Activated T-cell treated with anti-CD3 and anti-CD28 coated beads, Interleukin-2, amount 50 U/mL, for 48 hours (primary cell): ENCODE measurements around the gene SOBP.
"Not testable (repeated sequence)": the region's sequence is repeated elsewhere in the genome, so short reads cannot be mapped to it uniquely, and the experiment has no call there.

Source experiments
- DNase-seq, 2 experiments: peaks; one replicate each; pipeline ENCODE4 v3.0.0-alpha.2; 2020

Gene SOBP

DNA sequence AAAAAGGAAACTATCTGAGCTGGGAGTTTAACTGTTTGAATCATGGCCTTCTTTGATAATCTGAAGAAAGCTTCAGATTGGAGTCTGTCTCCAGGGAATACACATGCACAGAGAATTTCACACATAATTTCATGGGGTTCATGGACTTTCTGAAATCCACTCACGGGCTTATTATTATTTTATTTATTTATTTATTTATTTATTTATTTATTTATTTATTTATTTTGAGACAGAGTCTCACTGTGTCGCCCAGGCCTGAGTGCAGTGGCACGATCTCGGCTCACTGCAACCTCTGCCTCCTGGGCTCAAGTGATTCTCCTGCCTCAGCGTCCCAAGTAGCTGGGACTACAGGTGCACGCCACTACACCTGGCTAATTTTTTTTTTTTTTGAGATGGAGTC, 63.2 kb downstream of the SOBP start:
- not testable (repeated sequence) for DNase-seq

DNA sequence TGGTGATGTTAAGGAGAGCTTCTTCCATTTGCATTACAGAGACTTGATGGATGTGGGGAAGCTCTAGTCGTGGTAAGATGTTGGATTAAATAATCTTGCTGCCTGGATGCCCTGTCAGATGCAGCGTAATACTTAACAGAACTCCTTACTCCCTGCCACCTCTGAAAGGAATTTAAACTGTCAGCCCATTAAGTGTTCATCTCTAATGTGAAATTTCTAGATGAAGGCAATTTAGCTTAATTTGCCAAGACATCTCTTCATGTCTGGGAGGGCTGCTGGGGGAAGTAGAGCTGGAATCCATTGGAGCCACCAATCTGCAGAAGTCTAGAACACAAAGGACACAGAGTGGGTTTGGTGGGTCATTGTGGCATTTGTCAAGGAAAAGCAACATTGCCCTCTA, 64.4 kb downstream of the SOBP start:
- DNase-seq, result no peak

DNA sequence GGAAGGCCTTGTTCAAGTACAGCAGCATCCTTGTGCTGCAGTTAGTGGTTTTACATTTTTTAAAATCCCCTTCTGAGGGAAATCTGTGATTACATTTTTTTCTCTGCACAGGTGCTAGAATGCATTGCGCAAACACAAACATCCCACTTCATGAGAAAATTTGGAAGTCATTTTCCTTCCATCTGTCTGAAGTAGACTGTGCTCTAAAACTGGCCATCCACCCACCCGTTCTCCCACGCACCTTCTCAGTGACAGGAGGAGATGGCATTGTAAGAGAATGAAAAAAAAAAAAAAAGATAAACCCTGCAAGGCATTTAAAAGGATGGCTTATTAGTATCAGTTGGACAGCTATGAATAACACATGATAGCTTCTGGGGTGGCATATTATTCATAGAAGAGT, 65.0 kb downstream of the SOBP start:
- DNase-seq, result no peak

DNA sequence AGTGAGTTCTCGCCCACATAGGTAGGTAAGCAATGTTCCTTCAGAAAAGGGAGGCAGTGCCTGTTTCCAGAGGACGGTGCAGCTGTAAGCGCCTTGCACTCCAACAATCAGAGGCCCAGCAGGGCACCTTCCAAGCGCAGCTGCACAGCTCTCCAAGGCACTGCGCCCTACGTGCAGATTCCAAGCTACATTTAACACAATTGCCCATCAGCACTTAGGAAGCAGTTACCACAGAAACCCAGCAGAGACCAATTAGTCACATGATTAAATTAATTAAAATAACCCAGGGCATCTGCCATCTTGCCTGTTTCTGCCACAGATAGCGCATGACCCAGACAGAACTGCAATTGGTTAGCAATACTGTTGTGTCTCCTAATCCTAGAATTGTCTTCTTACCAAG, 65.5 kb downstream of the SOBP start:
- no peak for DNase-seq

DNA sequence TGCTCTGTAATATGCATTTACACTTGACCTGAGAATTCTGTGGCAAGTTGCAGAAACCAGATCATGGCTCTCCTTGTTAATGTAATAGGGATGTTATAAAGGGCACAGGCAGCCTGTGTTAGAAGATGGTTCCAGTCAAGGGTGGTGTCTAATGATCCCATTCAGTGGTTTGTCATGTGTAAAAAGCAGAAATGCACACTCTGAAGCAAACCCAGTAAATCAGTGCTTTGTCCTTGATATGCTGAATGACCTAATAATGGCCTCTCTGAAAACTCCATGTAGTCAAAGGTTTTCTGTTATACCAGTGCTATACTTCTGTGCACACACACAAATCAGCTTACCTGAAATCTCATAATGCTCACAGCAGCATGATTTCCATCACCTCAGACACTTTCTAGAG, 66.2 kb downstream of the SOBP start:
- DNase-seq, result no peak

DNA sequence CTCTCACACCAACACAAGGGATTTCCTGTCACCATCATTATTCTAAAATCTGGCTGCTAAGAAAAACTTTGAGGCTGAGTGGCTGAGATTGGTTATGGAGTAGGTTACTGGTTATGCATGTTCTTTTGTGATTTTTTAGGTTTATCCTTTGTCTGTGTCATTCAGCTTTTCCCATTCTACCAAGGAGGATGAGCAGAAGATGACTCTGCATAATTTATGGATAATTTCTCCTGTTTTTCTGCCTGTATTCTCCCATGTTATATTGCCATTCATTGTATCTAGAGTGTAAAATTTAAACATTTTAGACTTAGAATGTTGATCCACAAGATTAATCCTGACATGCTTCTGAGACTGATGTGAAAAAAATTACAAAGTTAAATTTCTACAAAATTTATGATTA, 67.8 kb downstream of the SOBP start:
- DNase-seq, result no peak

DNA sequence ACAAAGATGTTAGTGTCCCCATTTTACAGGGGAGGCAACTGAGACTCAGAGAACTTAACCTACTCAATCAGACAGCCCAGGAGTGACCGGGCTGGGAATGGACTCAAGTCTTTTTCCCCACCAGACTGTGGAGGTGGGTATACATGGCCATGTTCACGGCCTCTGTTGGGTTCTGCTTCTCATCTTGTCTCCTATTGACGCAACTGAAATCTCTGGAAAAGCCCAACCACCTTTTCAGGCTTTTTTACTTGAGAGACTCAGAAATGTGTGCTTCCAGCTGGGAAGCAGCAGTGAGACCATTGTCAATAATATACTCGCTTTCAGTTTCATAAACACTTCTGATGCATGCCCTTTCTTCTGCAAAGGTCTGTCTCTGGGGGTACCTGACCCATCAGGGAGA, 70.7 kb downstream of the SOBP start:
- no peak for DNase-seq

DNA sequence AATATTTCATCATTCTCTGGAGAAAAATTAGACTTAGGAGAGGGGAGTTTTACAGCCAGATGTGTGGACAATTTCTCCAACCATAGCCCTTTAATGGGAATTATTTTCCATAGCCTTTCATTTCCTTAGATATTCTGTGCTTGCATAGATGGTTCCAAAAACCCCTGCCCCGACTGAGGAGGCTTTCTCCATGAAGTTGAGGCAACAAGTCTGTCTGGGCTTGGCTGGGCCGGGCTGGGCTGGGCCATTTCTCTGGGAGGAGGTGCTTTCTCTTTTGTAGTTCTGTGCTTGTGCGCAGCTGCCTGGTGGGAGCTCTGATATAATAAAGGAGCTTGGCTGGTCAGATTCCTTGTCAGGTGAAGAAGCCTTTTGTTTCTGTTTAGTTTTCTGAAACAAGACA, 71.4 kb downstream of the SOBP start:
- no peak for DNase-seq

DNA sequence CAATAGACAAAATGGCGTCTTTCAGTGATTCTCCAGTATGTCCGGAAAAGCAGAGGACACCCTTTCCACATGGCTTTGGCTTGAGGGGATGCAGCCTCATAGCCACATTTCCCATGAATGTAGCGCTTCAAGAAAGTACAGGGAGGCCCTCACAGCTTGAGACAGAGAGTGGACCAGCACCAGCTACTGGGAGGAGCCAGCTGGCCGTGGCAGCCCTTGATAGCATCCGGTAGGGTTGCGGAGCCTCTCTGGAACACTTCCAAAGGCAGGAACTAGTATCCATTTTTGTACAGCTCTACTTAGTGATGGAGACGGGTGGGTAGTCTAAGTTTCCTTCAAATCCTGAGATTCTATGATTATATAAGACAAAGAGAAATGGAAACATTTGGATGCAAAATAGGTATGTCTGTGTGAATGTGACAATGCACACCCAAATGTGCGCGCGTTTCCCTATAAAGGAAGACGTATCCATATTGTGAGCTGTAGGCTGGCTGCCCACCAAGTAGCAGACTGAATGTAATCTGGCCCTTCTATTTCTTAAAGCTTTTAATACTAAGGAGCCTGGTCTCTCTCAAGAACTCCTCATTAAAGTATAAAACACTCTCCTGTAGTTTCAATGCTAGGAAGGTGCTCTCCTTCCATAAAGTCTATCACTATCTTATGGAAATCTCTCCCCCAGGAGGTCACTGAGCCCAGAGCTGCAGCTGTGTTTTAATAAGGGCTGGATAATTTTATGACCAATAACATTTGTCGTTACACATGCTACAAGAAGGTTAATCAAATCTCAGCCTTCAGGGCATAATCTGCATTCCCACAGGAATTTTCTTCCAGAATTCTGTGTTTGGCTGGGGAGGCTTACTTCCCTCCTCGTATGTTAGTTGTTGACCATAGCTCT, 74.0 kb downstream of the SOBP start:
- DNase-seq, result no peak

DNA sequence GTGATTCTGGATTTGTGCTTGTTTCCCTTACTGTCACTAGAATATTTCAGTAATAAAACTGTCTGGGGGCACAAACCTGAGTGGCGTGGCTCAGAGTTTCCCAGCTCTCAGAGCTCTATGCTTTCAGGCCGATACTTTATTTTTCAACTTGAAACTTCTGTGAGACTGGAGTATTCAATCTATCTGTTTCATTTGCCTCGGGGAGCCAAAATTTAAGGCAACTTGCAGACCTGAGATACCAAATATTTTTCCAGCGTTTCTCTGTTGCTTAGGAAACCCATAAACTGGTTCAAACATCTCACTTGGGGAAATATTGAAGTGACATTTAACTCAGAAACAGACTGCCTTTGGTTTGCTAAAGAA, 74.7 kb downstream of the SOBP start:
- DNase-seq, result no peak

DNA sequence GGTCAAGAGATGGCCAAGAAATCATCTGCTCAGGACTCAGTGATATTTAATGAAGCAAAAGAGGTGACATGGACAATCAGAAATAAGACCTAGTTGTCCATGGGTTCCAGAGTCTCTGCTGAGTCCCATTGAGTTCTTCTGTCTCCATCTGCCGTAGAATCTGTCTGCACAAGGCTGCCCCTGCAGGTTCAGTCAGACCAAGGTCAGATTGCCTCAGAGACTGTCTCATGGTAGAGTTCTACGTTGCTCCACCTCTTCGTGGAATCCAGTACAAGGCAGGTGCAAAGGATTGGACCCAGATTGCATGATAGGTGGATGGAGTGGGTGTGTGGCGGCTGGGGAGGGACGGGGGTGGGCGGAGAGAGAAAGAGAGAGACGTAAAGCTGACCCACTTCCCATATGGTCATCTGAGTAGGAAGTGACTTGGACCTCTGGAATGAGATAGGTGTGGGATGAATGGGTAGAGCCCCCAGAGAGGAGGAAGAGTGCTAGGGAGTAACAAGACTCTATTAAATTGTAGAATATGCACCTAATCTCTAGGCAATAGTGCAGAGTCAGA, 75.3 kb downstream of the SOBP start:
- DNase-seq, result no peak

DNA sequence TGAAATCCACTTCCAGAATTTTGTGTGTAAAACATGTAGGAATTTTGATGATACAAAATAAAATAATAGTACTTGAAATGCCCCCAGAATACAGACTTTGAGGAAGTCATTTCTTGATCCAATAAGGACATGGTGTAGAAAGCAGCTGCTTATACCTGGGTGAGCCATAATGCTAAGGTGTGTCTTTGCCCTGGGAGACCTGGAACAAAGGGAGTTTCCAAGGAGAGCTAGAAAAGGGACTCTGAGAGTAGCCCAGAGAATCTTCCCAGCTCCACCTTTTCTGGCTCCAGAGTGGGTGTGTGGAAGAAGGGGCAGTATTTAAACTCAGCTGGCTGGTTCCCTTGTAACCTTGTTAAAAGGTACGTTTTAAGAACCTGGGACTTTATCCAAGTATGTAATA, 77.7 kb downstream of the SOBP start:
- DNase-seq, result no peak

DNA sequence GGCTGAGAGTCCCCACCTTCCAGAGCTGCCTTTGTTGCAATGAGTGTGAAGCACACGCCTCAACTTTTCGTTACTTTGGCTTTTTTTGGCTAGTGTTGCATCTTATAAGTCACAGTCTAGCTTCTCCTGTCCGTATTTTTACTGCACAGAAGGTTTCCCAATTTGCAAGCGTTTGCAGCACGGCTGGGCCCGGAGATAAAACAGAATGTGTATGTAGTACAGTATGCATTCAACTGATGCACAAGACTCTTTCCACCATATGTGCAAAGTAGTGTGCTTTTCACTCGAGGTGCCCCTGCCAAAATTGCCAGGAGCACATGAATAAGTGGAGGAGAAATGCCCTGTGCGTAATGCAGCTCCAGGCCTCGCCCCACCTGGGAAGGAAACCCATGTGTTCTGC, 79.6 kb downstream of the SOBP start:
- no peak for DNase-seq

DNA sequence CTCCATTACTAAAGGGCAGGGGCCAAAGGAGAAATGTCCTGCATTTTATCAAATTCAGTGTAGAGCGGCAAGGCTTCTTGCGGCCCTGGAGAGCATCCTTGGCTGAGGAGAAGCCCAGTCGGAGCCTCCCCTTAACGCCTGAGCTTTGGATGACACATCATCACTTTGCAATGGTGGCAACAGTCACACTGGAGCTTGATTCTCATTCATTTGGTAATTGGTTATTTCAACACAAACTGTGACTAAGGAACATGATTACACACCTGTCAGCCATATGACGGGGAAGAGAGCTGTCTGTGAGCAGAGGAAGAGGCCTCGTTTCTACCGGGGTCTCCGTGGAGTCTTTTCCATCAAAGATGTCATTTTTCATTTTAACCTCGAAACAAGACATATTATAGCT, 81.4 kb downstream of the SOBP start:
- DNase-seq, result no peak

DNA sequence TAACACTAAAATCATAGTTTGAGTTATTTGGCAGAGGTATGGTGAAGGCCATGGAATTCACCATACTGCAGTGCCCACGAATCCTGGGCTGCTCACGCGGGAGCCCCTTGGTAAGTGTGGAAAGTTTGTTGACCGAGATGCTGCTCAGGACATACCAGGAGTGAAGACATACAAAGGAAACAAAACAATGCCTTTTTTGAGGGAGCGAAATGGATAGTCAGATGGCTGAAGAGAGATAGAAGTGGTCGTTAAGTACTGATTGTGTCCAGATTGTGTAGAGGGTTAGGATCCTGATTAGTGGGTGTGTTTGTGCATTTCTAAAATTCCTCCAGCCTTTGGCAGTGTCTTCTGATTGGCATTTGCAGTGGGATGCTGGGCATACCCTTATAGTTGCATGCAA, 83.0 kb downstream of the SOBP start:
- DNase-seq, result no peak

DNA sequence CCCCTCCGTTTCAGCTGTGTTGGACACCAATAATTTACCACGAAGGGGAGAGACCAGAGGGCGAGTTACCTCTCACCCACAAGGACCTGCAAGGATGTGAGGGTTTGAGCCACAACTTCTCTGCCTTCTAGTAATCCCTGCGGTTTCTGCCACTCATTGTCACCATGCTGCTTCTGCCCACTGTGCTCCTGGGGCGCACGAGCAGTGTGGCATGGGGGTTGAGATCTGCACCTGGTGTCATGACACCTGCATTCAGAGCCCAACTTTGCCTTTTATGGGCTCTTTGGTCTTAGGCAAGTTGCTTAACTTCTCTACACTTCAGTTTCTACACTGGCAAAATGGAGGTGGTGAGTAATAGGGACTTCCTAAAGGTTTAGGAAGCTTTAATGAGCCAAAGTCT, 84.9 kb downstream of the SOBP start:
- no peak for DNase-seq

DNA sequence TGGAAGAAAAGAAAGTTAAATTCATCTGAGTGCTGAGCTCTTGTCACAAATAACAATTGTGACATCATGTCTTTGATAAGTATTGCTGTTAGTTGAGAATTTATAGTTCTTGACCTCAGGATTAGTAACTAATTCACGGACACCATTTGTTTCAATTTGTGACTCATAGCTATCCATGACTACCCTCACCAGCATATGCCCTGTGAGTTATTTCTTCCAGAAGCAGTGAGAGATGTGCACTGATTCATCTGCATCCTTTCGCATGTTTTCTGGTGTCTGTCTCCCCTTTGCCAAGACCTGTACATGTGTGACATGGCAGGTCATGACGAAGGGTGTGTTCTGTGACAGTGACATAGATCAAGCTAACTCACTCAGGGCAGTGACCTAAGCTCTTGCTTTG, 86.9 kb downstream of the SOBP start:
- DNase-seq, result no peak

DNA sequence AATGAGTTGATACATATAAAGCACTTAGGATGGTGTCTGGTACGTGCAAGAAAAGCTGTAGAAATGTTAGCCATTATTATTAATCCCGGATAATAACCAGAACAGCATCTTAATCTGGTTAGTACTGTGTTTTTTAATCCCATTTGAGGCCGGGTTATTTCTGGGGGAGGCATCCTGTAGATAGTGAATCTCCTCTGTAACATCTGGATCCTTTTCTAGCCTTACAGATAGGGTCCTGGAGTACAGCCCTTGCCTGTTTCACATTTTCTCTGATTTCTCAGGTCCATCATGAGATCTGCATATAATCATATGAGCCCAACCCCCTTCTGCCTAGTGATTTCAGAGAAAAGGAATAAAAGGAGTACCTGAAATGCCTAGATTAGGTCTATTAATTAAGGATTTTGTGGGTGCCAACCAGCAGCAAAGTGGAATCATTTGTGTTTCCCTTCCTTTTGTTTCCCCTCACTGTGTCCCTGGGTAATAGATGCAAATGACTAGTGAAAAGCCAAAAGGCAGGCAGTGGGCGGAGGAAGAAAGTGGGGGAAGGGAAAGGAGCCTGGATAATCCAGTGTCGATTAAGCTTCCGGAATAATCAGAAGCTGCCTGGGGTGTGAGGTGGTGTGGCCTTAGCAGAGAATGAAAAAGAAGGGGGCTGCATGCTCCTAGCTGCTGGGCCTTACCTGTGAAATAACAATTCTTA, 88.9 kb downstream of the SOBP start:
- no peak for DNase-seq

DNA sequence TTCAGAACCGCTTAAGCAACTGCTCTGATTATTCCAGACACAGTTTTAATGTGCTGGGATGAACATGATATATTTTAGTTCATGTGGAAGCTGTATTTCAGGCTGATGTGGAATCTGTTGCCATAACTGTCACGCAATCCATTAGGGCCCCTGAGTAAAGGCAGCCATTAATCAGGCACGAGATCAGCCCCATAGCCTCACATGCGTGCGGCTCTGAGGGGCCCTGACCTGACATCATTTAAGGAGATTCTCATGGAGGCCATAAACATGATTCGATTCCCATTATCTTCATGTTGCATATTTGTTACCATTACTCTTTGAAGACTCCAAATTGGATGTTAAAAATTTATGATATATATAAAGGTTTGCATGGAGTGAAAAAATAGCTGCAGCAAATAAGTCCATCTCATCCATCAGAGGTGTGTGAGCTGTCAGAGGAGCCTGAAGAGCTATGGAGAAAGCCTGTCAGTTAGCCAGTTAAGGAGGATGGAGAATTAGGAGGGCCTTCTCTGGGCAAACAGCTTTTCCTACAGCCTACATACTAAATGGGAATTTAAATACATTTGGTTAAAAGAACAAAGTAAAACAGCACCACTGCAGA, 89.6 kb downstream of the SOBP start:
- DNase-seq, result no peak

DNA sequence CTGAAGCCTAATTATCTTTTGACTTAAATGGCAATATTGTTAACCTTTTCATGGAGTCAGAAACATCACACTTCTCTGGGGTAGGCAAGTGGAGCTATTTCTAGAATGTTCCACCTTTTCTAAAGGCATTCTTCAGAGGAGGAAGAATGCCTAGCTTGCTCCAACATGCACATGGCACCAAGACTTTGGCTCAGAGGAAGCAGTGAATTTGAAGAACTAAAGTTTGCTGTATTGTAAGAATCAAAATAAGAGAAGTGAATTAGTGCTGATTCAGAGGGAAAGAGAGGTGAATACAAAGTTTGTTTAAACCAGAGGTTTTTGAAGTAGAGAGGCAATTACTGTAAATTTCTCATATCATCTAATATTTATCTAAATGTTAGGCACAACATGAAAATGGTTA, 92.2 kb downstream of the SOBP start:
- DNase-seq, result no peak

DNA sequence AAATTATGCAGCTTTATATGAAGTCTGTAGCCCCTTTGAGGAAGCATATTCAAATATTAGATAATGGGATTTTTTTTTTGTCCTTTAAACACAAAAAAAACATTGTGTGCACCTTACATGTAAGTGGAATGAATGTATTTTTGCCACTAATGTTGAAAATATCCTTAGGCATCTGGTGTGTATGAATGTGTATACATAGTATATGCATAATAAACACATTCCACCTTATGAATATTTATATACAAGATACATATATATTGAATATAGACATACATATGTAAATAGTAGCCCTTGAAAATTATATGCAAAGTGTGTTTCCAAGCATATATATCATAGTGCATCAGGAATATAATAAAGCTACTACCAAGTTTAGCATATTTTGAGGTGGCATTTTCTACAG, 94.8 kb downstream of the SOBP start:
- no peak for DNase-seq

DNA sequence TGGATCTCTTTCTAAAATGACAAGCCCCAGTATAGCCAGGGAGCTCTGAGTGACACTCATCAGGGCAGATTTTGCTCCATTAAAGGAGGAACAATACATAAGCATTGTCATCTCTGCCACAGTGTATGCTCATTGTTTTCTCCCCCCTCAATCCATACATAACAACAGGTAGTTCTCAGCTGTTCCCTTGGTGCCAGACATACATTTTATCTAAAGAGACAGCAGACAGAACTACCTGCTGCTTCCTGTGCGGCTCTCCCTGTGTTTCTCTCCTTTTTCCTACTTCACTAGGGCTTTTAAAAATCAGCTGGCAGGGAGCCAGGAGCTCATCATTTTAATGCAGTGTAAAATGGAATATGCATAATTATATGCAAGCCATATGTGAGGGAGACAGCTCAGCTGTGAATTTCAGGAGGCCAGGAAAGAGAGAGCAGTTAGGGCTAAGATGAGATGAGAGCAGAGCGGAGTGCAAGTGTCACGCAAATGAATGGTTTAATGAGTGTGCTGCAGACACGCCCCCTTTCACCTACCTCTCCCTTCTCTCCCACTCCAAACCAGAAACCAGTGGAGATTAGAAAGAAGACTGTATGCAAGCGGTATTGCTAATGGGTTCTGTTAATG, 96.0 kb downstream of the SOBP start:
- DNase-seq, result no peak

DNA sequence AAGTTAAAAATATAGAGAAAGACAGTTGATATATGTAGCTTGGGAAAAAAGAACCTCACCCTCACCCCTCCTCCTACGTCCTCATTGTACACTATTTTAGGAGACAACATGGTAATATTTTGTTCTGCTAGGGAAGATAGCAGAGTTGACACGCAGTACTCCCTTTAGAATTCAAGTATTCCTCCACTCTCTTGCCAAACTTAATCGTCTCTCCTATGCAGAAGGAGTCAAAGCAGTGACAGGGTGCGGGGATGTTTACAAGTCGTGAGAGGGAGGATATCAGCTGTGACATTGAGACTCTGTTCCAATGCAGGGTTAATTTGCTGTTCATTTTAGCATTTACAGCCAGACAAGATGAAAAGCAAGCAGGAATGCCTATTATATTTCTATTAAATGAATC, 97.5 kb downstream of the SOBP start:
- no peak for DNase-seq

DNA sequence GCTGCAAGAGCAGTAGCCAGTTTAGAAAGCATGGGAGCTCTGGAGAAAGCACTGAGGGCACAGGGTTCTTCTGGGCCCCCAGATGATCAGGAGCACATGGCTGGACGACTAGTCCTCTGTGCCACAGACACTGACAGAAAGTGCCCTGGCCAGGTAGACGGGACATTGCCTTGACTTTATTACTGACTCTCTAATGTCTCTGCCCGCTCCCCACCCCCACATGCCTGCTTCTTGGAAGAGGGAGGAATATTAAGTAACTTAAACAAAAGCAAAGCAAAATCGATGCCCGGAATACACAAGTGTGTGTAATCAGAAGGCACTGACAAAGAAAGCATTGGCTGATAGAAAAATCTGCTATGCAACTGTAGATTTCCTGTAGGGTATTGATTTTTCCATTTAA, 99.3 kb downstream of the SOBP start:
- DNase-seq, result no peak
